Camera-type eye (tissue), 1 donor: Measurements from ENCODE around the gene SYNPO. TPM values are rescaled to one million over a fixed set of nuclear protein-coding genes. Genes with fewer than 3 reads are reported as not detected.

Experiments
- total RNA-seq: library from RNA; depleted of rRNA; stranded (reverse); fragments of >200 nt; gene quantifications from one replicate; pipeline ENCODE4 v1.2.3, GENCODE V29; 2014

Gene SYNPO, protein sequence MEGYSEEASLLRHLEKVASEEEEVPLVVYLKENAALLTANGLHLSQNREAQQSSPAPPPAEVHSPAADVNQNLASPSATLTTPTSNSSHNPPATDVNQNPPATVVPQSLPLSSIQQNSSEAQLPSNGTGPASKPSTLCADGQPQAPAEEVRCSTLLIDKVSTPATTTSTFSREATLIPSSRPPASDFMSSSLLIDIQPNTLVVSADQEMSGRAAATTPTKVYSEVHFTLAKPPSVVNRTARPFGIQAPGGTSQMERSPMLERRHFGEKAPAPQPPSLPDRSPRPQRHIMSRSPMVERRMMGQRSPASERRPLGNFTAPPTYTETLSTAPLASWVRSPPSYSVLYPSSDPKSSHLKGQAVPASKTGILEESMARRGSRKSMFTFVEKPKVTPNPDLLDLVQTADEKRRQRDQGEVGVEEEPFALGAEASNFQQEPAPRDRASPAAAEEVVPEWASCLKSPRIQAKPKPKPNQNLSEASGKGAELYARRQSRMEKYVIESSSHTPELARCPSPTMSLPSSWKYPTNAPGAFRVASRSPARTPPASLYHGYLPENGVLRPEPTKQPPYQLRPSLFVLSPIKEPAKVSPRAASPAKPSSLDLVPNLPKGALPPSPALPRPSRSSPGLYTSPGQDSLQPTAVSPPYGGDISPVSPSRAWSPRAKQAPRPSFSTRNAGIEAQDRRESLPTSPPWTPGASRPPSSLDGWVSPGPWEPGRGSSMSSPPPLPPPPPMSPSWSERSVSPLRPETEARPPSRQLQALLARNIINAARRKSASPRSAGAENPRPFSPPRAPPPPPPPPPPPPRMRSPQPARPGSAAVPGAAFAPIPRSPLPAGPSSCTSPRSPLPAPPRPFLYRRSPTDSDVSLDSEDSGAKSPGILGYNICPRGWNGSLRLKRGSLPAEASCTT
- 10.1 TPM for total RNA-seq

DNA sequence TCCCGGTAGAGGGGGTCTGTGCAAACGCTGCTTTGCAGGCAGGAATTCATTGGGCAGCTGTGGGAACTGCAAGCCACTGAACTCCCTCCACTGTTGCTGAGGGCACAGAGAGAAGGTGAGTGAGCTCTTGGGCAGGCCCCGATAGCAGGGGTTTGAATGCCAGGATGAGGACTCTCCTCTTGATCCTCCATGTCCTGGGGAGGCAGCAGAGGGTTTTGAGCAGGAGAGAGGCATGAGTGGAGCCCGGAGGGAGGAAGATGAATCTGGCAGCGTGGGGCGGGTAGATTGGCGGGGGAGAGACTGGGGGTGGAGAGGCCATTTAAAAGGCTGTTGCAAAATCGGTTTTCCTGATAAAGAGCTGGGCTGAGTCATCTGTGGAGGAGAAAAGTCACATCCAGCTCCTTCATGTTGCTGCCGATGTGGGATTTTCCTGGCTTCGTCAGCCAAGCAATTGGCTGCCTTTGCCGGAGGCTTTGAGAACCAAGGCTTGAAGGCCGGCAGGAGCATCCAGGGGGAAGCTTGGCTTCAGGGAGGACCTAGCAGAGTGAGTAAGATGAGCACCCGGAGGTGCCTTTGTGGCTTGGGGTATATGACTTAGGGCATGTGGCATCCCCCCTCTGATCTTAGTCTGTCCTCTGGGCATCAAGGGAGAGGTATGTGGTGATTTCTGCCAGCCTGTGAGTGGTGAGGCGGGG is at the start of gene SYNPO:
Gene SYNPO, plus strand, starts transcription at position 350 of the 695 bp plus-strand sequence. CDS start 7,616 bp downstream, outside the sequence.

DNA sequence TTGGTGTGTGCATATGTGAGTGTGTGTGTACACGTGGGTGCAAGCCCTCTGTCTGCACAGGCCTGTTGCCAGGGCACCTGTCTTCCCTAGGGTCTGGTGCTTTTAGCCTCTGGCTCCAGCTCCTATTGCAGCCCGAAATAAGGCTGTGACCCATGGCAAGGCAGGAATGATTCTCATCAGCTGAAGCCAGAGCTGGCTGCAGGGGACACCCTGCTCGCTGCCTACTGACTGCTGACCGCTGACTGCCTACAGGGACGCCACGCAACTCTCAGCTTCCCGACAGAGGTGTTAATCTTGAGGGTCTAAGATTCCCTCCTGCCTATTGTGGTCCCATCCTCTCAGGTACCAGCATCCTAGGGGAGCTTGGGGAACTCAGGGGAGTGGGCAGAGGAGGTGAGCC is 20.6 kb downstream of the SYNPO start, which contains the start of gene MYOZ3:
Gene MYOZ3, plus strand, starts transcription at position 166 of the 400 bp plus-strand sequence. CDS start 1,691 bp downstream, outside the sequence.

DNA sequence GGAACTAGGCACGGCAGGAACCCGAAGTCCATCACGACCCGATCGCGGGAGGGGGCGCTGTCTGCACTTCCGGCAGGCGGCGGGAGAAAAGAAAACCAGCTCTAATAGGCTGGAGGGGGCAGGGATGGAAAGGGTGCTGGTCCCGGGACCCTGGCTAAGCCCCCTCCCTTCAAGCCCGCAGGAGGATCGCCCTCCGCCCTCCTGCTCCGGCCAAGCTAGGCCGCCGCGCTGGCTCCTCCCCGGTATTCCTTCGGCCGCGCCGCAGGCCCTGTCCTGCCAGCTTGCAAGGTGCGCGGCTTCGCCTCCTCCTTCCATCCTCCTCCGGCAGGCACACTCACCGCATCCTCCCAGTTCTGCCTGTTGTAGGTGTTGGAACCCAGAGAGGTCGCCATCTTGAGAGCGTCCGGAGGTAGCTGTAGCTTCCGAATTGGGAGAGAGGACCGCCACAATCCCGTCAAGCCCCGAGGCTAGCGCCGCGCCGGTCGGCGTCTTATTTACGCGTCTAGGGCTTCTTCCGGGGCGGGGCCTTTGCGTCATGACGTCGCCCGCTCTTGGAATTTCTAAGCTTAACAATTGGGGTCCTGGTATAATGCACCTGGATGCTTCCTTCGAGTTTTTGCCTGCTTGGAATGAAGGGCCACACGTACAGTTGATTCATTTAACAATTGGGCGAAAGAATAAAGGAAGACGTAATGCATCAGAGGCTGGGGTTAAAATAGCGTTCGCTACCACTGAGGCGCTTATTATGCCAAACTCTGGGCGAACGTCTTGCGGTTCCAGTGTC is 60.3 kb downstream of the SYNPO start, which contains the start of gene RBM22:
Gene RBM22, minus strand, starts transcription at position 469 of the 784 bp plus-strand sequence. Its CDS starts 77 bp downstream, at position 392.

Other genes with a start within 250 kb of the SYNPO start
- gene CD74, start 227.8 kb upstream of the SYNPO start, total RNA-seq: 69.4 TPM
- gene RPS14, start 190.9 kb upstream of the SYNPO start, total RNA-seq: 1,590 TPM
- gene NDST1, start 132.5 kb upstream of the SYNPO start, total RNA-seq: 100 TPM
- 11.1 TPM for gene MYOZ3, start 20.6 kb downstream of the SYNPO start, total RNA-seq
- 51.5 TPM for gene RBM22, start 60.4 kb downstream of the SYNPO start, total RNA-seq
- 126 TPM for gene DCTN4, start 118.4 kb downstream of the SYNPO start, total RNA-seq
- gene SMIM3, start 138.1 kb downstream of the SYNPO start, total RNA-seq: 7.3 TPM
- gene IRGM, start 205.9 kb downstream of the SYNPO start, total RNA-seq: not detected